GM12892 (cell line): ENCODE results near the gene CHSY1.

ENCODE experiments used
- DNase-seq: peaks from one replicate; pipeline ENCODE4 v3.0.0; 2011; ENCODE audit not compliant: insufficient read length
- FAIRE-seq: peaks from 2 replicates; lab custom pipeline; 2011; peaks lifted over from hg19 to GRCh38; lab: Jason Lieb, UNC
- POLR2A ChIP-seq: IDR thresholded peaks from 2 replicates; pipeline ENCODE4 v1.6.1; 2011; ENCODE audit warnings: low read depth, low read length, control low read depth
- POLR2AphosphoS5 ChIP-seq: IDR thresholded peaks from 2 replicates; pipeline ENCODE4 v1.6.1; 2011; ENCODE audit warnings: low read depth, low read length, control low read depth
- TAF1 ChIP-seq: IDR thresholded peaks from 2 replicates; pipeline ENCODE4 v1.6.1; 2011; ENCODE audit warnings: low read depth, mild to moderate bottlenecking, control low read depth, low read length, borderline replicate concordance

Gene CHSY1

DNA sequence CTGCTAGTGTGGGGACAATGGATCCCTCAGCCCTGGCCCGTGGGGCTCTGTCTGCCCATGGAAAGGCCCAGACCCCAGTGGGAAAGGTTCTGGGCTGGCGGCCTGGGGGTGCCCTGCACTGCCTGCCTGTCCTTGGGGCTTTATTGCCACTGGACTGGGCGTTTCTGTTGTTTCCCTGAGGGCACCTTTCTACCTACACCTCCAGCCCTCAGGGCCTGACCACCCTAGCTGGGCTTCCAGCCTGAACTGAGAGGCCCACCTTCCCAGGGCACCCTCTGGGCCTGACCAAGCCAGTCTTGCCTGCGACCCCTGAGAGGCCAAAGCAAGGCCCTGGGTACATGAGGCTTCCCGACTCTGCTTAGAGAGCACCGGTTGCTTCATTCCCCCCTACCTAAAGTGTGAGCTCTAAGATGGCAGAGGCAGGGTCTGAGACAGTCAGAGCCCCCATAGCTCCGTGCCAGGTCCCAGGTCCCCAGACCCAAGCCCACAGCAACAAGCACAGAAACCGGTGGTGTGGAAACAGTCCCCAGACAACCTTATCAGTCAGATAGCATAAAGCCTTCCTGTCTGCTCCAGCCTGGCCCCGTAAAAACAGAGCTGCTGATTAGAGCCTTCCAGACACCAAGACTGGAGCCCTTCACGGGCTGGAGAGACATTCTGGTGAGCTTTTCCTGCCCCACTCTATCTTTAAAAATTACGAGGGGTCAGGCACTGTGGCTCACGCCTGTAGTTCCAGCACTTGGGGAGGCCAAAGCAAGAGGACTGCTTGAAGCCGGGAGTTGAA is 102.8 kb downstream of the CHSY1 start:
- DNase-seq = no peak
- no peak for FAIRE-seq
- TF ChIP-seq POLR2AphosphoS5 = no peak
- no peak for TF ChIP-seq POLR2A
- TF ChIP-seq TAF1 = no peak

DNA sequence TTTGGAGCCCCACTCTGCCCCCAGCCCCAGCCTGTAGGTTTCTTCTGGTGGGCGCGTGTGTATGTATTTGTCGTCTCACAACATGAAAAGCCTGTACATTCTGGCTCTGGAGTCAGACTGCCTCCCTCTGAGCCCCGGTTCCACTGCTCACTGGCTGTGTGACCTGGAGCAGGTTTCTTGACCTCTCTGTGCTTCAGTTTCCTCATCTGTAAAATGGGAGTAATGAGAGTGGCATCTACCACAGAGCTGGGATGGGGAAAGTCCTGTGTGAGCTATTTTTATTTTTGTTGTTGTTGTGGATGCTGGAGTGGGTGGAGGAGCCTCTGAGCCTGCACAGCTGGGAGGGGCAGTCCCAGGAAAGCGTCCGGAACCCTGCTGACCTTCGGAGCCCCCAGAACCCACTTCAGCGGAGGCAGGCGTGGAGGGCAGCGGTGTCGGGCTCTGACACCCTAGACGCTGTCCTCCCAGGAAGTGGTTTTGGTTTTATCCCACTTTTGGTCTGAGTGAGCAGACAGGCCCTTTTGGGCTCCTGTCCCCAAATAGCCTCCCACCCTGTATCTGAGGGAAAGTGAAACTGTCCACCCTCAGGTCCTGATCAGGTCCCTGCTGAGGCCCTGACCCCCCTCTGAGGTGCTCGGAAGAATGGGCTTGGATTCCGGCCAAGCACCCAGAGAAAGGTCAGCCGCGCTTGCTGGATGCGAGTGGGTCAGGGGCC is 103.5 kb downstream of the CHSY1 start:
- FAIRE-seq = no peak
- no peak for TF ChIP-seq POLR2AphosphoS5

DNA sequence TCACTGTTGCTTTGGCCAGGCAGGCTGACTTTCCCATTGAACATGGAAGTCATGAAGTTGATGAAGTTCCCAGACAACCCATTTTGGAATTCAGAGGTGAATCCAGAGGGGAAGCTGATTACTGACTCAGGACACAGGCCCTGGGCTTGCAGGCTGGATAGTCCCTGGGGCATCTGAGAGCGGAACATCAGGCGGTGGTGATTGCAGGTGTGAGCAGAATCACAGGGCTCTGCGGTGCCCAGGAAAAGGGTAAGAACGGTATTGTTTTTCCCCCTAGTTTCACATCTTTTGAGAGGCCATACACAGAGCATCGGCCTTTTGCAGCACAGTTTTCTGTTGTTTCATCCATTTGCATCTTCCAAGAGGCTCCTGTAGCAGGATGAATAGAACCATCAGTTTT is 104.7 kb downstream of the CHSY1 start:
- no peak for TF ChIP-seq POLR2AphosphoS5
- no peak for TF ChIP-seq POLR2A
- no peak for TF ChIP-seq TAF1
- no peak for FAIRE-seq
- DNase-seq = no peak

More for the DNA sequence above, 103.5 kb downstream of the CHSY1 start:
- no peak for DNase-seq

DNA sequence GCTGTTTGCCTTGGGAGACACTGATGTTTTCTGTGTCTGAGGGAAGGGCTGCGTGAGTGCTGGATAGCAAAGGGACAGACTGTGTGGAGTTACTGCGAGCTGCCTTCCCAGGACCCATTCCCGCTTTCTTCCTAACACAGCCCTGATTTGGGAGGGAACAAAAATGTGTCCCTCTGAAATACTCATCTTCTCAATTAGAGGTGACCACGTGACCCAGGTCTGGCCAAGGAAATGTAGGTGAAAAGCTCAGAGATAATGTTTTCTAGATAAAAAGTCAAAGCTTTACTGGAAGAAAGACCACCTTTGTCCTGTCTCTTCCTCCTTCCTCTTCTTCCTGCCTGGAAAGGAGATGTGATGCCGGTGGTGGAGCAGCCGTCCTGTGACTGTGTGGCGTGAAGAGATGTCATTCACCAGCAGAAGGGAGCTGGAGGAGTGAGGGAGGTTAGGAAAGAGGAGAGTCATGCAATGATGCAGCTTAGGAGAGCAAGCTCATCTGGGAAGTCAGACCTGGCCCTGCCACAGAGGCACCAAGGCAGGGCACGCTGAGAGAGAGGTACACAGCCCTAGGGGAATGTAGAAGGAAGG is 105.6 kb downstream of the CHSY1 start:
- FAIRE-seq = no peak
- no peak for TF ChIP-seq POLR2AphosphoS5
- no peak for TF ChIP-seq POLR2A
- no peak for TF ChIP-seq TAF1
- no peak for DNase-seq

DNA sequence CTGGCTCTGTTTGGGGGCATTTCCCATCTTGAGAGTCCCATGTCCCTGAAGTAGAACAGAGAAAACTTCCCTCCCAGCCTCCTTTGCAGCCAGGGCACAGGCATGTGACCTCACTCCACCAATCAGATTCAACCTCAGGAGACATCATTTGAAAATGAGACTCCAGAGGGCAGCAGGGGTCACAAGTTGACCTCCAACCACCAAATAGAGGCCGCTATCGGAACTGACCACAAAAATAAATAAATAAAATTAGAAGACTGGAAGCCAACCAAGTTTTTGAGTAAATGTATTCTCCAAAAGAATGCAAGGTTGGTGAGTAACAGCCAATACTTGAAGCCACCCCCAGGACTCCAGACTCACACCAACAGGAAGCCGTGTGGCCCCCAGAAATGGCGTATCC is 106.5 kb downstream of the CHSY1 start:
- DNase-seq = no peak
- FAIRE-seq = no peak
- TF ChIP-seq POLR2A (no peak), TAF1 (no peak), POLR2AphosphoS5 (no peak)

DNA sequence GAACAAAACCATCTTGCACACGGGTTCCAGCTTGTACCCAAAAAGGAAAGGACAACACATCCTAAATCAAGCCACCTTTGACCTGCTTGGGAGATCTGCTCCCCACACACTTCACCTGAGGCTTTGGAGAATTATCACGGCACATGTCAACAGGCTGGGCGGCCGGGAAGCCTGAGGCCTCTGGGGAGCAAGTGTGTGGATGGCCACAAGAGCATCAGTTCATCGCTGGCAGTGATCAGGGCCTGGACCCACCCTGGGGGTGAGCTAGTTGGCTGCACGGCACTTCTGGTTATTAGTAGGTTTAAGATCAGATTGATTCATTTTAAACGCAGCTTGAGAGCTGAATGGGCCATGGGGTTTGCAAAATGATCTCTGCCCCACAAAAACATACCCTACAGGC is 108.5 kb downstream of the CHSY1 start:
- TF ChIP-seq POLR2A = no peak
- TF ChIP-seq POLR2AphosphoS5 = no peak
- TF ChIP-seq TAF1 = no peak
- no peak for DNase-seq
- FAIRE-seq = no peak

DNA sequence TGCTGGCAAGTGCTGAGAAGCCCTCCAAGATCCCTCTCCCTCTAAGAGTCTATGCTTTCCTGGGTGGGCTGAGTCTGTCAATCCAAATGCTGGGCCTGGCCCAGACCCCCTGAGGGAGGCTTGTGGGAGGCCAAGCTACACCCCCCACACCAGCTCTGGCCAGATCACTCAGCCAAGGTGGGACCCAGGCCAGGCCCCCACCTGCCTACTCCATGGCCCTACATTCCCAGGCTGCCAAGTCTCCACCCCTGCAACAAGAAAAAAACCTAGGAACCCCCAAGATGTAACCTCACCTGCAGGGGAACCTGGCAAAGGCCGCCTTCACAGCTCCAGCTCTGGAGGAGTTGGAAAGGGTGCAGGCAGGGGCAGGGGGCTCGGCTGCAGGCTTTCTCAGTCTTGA is 109.1 kb downstream of the CHSY1 start:
- TF ChIP-seq TAF1 = no peak
- no peak for TF ChIP-seq POLR2A
- no peak for TF ChIP-seq POLR2AphosphoS5
- DNase-seq (no peak), FAIRE-seq (no peak)

DNA sequence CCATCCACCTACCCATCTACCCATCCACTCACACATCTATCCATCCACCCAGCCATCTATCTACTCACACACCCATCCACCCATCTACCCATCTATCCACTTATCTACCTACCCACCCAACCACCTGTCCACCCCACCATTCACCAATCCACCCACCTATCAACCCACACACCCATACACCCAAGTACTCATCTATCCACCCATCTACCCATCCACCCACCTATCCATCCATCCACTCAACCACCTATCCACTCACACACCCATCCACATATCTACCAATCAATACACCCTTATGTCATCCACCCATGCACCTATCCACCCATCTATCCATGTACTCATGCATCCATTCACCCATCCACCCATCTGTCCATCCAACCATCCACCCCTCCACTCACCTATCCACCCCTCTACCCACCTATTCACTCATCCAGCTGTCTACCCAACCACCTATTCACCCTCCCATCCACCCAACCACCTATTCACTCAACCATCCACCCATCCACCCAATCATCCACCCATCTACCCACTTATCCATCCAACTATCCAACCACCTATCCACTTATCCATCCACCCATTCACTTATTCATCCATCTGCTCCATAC is 109.8 kb downstream of the CHSY1 start:
- TF ChIP-seq POLR2AphosphoS5 (no peak), TAF1 (no peak), POLR2A (no peak)
- DNase-seq (no peak), FAIRE-seq (no peak)

DNA sequence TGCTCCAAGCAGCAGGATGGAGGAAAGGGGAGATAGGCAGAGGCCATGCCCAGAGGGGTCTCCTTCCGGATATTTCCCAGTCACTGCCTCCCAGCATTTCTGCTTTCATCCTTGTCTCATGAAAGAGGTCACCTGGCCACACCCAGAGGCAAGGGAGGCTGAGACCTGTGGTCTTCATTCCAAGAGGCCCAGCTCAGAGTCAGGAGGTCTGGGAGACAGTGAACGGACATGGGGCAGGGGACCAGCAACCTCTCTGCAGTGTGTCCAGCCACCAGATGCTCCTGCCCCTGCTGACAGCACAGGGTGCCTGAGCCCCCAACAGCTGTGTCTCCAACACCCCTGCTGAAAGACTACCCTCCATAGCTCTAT is 111.2 kb downstream of the CHSY1 start:
- TF ChIP-seq POLR2AphosphoS5 = no peak
- no peak for TF ChIP-seq POLR2A
- TF ChIP-seq TAF1 = no peak
- FAIRE-seq = no peak
- DNase-seq = no peak

DNA sequence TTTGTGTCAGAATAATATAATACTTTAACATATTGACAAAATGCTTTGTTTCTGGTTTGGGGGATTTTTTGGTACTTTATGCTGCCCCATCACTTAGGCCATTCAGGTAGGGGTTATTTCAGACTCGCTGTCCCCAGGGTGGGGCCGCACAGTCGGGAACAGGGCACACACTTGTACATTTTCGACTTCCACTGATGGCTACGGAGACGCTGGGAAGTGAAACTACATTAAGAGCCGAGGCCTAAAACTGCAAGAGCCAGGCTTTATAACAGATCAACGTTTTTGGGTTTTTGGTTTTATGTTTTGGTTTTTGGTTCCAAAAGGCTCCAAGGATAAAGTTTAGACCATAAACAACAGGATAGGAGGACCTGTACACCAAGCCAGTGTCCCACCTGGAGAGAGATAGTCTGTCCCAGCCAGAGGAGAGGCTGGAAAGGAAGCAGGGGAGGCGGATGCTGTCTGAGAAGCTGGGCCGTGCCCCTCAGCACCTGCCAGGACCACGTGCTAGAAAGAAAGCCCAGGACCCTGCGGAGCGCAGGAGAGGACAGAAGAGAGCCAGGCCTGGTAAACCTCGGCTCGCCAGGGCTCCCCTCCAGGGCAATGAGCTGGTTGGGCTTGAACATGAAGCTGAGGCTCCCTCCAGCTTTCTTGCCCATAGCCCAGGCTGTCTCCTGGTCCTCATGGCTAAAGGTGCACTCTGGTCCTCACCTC is 111.7 kb downstream of the CHSY1 start:
- TF ChIP-seq POLR2A = no peak
- no peak for TF ChIP-seq TAF1
- no peak for TF ChIP-seq POLR2AphosphoS5
- DNase-seq (no peak), FAIRE-seq (no peak)

DNA sequence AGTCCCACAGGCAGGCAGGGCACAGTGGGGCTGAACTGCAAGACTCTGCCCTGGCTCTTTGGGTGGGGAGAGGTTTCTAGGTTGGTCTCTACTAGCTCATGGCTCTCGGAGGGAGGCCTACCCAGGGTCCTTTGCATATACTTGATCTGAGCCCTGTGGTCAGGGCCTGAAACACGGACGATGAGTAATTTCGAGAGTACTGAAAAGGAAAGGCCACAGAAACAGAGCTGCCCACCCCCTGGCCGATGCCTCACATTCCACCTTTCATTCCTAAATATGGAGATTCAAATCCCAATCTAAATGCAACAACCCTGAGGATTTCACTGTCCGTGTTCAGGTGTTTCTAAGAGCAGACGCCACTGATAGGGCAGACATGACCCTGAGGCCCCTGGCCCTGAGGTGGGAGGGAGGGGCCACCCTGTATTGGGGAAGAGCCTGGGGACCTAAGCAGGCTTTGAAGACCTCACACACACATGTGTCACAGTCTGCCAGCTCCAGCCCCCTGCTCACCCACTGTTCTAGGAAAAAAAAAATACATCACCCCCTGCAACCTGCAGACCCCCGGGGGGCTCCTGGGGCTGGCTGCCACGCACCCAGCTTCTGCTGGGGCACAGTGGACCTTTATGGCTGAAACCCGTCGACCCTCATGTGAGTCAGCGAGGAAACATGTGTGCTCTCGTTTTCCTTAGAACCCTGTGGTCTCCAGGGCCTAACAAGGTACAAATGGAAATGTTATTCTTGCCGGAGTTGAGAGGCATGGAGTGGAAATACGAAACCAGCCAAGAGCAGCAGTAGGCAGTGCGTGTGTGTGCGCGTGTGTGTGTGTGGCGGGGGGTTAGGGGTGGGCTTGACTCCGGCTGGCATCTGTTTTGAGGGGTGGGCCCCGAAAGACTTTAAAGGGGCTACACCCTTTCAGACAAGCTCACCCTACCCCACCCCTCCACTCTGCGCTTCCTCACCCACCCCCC is 112.7 kb downstream of the CHSY1 start:
- no peak for TF ChIP-seq POLR2AphosphoS5
- no peak for TF ChIP-seq POLR2A
- TF ChIP-seq TAF1 = no peak
- FAIRE-seq = peak; percentile 65
- peak; percentile 67 for DNase-seq
